Measurements from ENCODE around the gene TMEM100. TPM values are rescaled to one million over a fixed set of nuclear protein-coding genes. Genes with fewer than 3 reads are reported as not detected.

The TMEM100 gene
- total and polyA plus RNA-seq, 10 of the 15 experiments (the other 5 are each of a cell fraction or from before 2014, with no cell fraction given), result not detected

DNA sequence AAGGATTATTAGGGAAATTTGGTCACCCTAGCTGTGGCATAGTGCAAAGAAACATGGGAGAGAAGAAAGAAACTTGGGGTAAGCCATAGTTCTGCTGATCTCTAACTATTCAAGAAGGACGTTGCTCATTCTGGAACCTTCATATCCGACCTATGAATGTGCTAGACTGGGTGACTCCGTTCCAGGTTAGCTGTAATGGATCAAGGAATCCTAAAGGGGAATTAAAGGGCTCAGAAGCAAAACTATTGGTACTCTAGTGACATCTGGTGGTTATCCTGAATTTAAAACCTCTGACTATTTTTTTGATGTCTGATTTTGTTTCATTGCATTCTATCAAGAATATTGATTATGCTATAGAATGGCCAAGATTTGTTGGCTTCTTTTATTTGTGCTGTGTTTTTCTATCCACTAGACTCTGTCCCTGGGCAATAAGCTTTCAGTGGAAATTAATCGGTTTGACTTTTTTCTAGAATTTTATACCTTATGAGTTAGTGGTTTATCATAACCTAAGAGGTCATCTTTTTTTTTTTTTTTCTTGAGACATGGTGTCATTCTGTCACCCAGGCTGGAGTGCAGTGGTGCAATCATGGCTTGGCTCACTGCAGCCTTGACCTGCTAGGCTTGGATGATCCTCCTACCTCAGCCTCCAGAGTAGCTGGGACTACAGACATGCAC is 47.7 kb upstream of the TMEM100 start:
- DNase-seq (ENCODE audit: low read depth, low spot score), result no peak
- H3K4me3 ChIP-seq, result no peak overlapping the region
- no TSS peak for BruUV-seq (replicated peaks)
- H3K4me2 ChIP-seq (ENCODE audit: control insufficient read depth, insufficient read depth), result no peak overlapping the region
- H2AFZ ChIP-seq (ENCODE audit: control insufficient read depth, low read depth, low read length), result no peak overlapping the region
- no peaks in the 10 kb centered on the region for H3K4me1 ChIP-seq (ENCODE audit: control insufficient read depth, insufficient read depth, low read length)
- ChIA-PET SMC1A (ENCODE audit: uncharacterized antibody, unreplicated experiment) (interaction anchor here (0.8 to 1.6 kb wide), 10 partner anchors 13 to 549 kb away, joined by 3 to 7 read pairs (median 4); no protein-coding TSS in a partner anchor), POLR2A (no interaction called here), RAD21 (ENCODE audit: unreplicated experiment) (interaction anchor here (0.6 to 2.0 kb wide), 3 partner anchors 129 to 244 kb away, joined by 3 to 7 read pairs (median 3); no protein-coding TSS in a partner anchor), CTCF (interaction anchor here (0.6 to 4.5 kb wide), 21 partner anchors 10 to 717 kb away, joined by 3 to 33 read pairs (median 4); partner anchors contain the start of genes PCTP and TMEM100)
- no peaks in the 10 kb centered on the region for H4K20me1 ChIP-seq (ENCODE audit: control insufficient read depth, insufficient read depth)
- H3K36me3 ChIP-seq (ENCODE audit: control insufficient read depth in 2 of 2, insufficient read depth in 2 of 2, low read length in 1 of 2), result no peaks in the 10 kb centered on the region
- no peak for ATAC-seq
- H3K79me2 ChIP-seq (ENCODE audit: control insufficient read depth, insufficient read depth, low read length), result no peaks in the 10 kb centered on the region
- no peak overlapping the region for H3K27ac ChIP-seq (ENCODE audit: control insufficient read depth, insufficient read depth)
- intact Hi-C loops (cut with micrococcal nuclease; ENCODE audit: unreplicated experiment) (loop anchor here (1.0 to 5.0 kb wide), 2 partner anchors 168 to 244 kb away; no protein-coding TSS in a partner anchor), in situ Hi-C loops (cut with MboI) (loop anchor here (5.0 kb wide), 1 partner anchor 243 kb away; no protein-coding TSS in a partner anchor)
- H3K9me3 ChIP-seq (replicated peaks; ENCODE audit: control insufficient read depth, insufficient read depth, low read length), result no peaks in the 10 kb centered on the region
- FAIRE-seq, result no peak
- TF ChIP-seq, protein P1, sequence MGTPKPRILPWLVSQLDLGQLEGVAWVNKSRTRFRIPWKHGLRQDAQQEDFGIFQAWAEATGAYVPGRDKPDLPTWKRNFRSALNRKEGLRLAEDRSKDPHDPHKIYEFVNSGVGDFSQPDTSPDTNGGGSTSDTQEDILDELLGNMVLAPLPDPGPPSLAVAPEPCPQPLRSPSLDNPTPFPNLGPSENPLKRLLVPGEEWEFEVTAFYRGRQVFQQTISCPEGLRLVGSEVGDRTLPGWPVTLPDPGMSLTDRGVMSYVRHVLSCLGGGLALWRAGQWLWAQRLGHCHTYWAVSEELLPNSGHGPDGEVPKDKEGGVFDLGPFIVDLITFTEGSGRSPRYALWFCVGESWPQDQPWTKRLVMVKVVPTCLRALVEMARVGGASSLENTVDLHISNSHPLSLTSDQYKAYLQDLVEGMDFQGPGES (IDR thresholded peaks at IDR 0.05), result no peak
- TF ChIP-seq TCF12 (IDR thresholded peaks at IDR 0.05; ENCODE audit: low read depth, low read length) (no peak), IKZF2 (IDR thresholded peaks at IDR 0.05) (no peak), ATF7 (IDR thresholded peaks at IDR 0.05; ENCODE audit: low read depth) (no peak), ESRRA (IDR thresholded peaks at IDR 0.05; ENCODE audit: low read length) (no peak), ZNF384 (IDR thresholded peaks at IDR 0.05; ENCODE audit: borderline replicate concordance, low read depth, low read length) (no peak), SMC3 (IDR thresholded peaks at IDR 0.05; ENCODE audit: borderline replicate concordance, low read length) (peak; percentile 57; the same call in 1 of the 2 replicates), EP300 (IDR thresholded peaks at IDR 0.05; ENCODE audit: borderline replicate concordance in 1 of 2, control insufficient read depth in 1 of 2, low read depth in 2 of 2, low read length in 2 of 2) (no peak), RAD21 (IDR thresholded peaks at IDR 0.05; ENCODE audit: insufficient read depth, low read depth, low read length) (peak; percentile 56; the same call in 1 of the 2 replicates), PML (IDR thresholded peaks at IDR 0.05; ENCODE audit: low read length) (no peak)
- TF ChIP-seq, protein P2, sequence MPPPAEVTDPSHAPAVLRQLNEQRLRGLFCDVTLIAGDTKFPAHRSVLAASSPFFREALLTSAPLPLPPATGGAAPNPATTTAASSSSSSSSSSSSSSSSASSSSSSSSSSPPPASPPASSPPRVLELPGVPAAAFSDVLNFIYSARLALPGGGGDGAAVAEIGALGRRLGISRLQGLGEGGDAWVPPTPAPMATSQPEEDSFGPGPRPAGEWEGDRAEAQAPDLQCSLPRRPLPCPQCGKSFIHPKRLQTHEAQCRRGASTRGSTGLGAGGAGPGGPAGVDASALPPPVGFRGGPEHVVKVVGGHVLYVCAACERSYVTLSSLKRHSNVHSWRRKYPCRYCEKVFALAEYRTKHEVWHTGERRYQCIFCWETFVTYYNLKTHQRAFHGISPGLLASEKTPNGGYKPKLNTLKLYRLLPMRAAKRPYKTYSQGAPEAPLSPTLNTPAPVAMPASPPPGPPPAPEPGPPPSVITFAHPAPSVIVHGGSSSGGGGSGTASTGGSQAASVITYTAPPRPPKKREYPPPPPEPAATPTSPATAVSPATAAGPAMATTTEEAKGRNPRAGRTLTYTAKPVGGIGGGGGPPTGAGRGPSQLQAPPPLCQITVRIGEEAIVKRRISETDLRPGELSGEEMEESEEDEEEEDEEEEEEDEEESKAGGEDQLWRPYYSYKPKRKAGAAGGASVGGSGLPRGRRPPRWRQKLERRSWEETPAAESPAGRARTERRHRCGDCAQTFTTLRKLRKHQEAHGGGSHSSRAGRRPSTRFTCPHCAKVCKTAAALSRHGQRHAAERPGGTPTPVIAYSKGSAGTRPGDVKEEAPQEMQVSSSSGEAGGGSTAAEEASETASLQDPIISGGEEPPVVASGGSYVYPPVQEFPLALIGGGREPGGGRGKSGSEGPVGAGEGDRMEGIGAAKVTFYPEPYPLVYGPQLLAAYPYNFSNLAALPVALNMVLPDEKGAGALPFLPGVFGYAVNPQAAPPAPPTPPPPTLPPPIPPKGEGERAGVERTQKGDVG (CRISPR knock-in tag; IDR thresholded peaks at IDR 0.05), result no peak
- TF ChIP-seq, protein P3, sequence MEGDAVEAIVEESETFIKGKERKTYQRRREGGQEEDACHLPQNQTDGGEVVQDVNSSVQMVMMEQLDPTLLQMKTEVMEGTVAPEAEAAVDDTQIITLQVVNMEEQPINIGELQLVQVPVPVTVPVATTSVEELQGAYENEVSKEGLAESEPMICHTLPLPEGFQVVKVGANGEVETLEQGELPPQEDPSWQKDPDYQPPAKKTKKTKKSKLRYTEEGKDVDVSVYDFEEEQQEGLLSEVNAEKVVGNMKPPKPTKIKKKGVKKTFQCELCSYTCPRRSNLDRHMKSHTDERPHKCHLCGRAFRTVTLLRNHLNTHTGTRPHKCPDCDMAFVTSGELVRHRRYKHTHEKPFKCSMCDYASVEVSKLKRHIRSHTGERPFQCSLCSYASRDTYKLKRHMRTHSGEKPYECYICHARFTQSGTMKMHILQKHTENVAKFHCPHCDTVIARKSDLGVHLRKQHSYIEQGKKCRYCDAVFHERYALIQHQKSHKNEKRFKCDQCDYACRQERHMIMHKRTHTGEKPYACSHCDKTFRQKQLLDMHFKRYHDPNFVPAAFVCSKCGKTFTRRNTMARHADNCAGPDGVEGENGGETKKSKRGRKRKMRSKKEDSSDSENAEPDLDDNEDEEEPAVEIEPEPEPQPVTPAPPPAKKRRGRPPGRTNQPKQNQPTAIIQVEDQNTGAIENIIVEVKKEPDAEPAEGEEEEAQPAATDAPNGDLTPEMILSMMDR (IDR thresholded peaks at IDR 0.05 in 2 of 3, conservative IDR thresholded peaks at IDR 0.05 in 1 of 3; ENCODE audit: control insufficient read depth in 2 of 3, extremely low read depth in 1 of 3, insufficient read depth in 1 of 3, low read depth in 3 of 3, low read length in 3 of 3), result peak; percentile 24 to 51 (median 42); a peak in 4 of 6 replicates
- WGBS (ENCODE audit: insufficient coverage, insufficient replicate concordance, low lambda C conversion rate, missing lambda C conversion rate), result 22% methylated on average over 4 of the region's 4 CpGs
- no peaks in the 10 kb centered on the region for H3K27me3 ChIP-seq (replicated peaks in 1 of 2; ENCODE audit: control insufficient read depth in 2 of 2, insufficient read depth in 2 of 2, low read length in 1 of 2)
- H3K9ac ChIP-seq (ENCODE audit: control insufficient read depth, insufficient read depth, low read length), result no peak overlapping the region

Measured in GM12878 (cell line).